Cardiac muscle cell (in vitro differentiated cells and primary cell): ENCODE data around the gene FERMT3. TPM values are rescaled to one million over a fixed set of nuclear protein-coding genes. Genes with fewer than 3 reads are reported as not detected.

ENCODE experiments used
- DNase-seq, 2 donors: peaks; one replicate each; pipeline versions ENCODE4 v3.0.0 to v3.0.0-alpha.2; 2010 to 2017; ENCODE audit warnings: low read depth in 1 of 2, low spot score in 1 of 2
- H3K27ac ChIP-seq: fragments of 200-600 bp; sonication (generic); 2 replicates; pipeline ENCODE4 v1.5.1; 2016
- H3K27me3 ChIP-seq: fragments of 200-600 bp; sonication (generic); 2 replicates; pipeline ENCODE4 v1.6.0; 2016; ENCODE audit warnings: control low read depth
- H3K36me3 ChIP-seq: fragments of 200-600 bp; sonication (generic); 2 replicates; pipeline ENCODE4 v1.5.1; 2016; ENCODE audit warnings: control low read depth
- H3K4me1 ChIP-seq: fragments of 200-600 bp; sonication (generic); 2 replicates; pipeline ENCODE4 v1.8.1; 2017; ENCODE audit warnings: low read depth, mild to moderate bottlenecking, mixed run types
- H3K4me3 ChIP-seq: fragments of 200-600 bp; sonication (generic); 2 replicates; pipeline ENCODE4 v1.5.1; 2016; ENCODE audit warnings: mild to moderate bottlenecking
- H3K9me3 ChIP-seq: fragments of 200-600 bp; sonication (generic); 2 replicates; pipeline ENCODE4 v1.5.1; 2017; ENCODE audit warnings: low read depth, mild to moderate bottlenecking, control low read depth
- polyA plus RNA-seq: library from polyadenylated mRNA; unstranded; fragments of >200 nt; fragmentation: Nextera tagmentation; extraction: Ambion mirVana; gene quantifications from 2 replicates; pipeline ENCODE4 v1.2.1, GENCODE V29; 2016
- total RNA-seq: library from RNA; depleted of rRNA; stranded (reverse); fragments of >200 nt; gene quantifications from 2 replicates; pipeline ENCODE4 v1.2.3, GENCODE V29; 2016
- TF ChIP-seq, protein P1 (sequence below): IDR thresholded peaks from 2 replicates; pipeline ENCODE4 v1.5.1; 2012; ENCODE audit warnings: low read depth, mild to moderate bottlenecking, low read length

The FERMT3 gene
- total and polyA plus RNA-seq, 2 experiments from 2014 or later, result 1.1 to 1.8 TPM

DNA sequence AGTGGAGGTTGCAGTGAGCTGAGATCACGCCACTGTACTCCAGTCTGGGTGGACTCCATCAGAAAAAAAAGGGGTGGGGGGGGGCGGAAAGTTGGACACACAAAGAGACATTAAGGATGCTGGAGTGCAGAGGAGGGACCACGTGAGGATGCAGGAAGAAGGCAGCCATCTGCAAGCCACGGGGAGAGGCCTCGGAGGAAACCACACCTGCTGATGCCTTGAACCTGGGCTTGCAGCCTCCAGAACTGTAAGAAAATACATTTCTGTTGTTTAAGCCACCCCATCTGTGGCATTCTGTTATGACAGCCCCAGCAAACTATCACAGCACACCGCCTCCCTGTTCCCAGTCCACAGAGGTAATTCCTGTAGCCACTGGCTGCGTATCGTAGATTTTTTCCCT is 29.8 kb upstream of the FERMT3 start:
- Histone ChIP-seq H3K4me1 (peaks cover 9% of the 10 kb centered on the region), H3K27me3 (no peaks in the 10 kb centered on the region), H3K4me3 (no peak overlapping the region), H3K36me3 (no peaks in the 10 kb centered on the region), H3K9me3 (no peaks in the 10 kb centered on the region), H3K27ac (no peak overlapping the region)
- TF ChIP-seq, protein P1, sequence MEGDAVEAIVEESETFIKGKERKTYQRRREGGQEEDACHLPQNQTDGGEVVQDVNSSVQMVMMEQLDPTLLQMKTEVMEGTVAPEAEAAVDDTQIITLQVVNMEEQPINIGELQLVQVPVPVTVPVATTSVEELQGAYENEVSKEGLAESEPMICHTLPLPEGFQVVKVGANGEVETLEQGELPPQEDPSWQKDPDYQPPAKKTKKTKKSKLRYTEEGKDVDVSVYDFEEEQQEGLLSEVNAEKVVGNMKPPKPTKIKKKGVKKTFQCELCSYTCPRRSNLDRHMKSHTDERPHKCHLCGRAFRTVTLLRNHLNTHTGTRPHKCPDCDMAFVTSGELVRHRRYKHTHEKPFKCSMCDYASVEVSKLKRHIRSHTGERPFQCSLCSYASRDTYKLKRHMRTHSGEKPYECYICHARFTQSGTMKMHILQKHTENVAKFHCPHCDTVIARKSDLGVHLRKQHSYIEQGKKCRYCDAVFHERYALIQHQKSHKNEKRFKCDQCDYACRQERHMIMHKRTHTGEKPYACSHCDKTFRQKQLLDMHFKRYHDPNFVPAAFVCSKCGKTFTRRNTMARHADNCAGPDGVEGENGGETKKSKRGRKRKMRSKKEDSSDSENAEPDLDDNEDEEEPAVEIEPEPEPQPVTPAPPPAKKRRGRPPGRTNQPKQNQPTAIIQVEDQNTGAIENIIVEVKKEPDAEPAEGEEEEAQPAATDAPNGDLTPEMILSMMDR, result no peak
- DNase-seq, result no peak

DNA sequence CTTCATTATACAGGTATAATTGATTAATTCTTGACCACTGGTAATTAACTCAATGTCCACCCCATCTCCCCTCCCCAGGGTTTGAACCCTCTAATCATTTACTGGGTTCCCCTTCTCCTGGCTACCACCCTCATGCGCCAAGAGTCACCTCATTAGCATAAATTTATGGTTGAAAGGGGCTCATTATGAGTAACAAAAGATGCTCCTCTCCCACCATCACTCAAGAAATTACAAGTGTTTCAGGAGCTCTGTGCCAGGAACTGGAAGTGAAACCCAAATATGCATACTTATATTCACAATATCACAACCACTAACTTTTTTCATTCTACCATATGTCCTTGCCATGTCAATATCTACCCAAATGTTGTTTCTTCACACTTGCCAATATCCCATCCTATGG is 28.3 kb upstream of the FERMT3 start:
- TF ChIP-seq, protein P1, result no peak
- DNase-seq, result no peak
- H3K27ac ChIP-seq, result no peak overlapping the region

DNA sequence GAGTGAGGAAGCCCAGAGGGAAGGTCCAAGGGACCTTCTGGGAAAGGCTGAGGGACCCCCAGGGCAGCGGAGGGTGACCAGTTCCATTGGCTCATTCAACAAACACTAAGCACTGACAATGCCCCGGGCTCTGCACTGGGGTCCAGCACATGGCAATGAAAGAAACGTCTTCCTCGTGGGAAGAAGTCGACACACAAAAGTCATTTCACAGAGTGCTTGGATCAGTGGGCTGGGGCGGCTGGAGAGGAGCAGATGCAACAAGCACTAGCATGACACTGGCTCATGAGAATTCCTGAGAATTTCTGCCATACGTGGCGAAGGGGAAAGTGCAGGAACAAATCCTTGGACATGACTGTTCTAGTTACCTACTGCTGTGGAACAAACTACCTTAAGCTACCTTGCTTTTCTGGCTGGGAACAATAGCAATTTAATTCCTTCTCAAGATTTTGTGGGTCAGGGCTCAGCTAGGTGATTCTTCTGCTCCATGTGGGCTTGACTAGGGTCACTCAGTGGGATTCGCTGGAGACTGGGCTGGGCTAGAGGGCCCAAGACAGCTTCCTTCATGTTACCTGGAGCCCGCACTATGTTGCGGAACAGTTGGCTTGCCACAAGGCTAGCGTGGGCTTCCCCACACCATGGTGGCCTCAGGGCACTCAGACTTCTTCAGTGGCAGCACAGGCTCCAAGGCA is 27.4 kb upstream of the FERMT3 start:
- H3K27me3 ChIP-seq, result no peaks in the 10 kb centered on the region
- no peaks in the 10 kb centered on the region for H3K9me3 ChIP-seq
- peaks cover 13% of the 10 kb centered on the region for H3K4me1 ChIP-seq
- TF ChIP-seq, protein P1, result no peak
- no peak overlapping the region for H3K4me3 ChIP-seq
- H3K27ac ChIP-seq, result no peak overlapping the region
- no peaks in the 10 kb centered on the region for H3K36me3 ChIP-seq
- no peak for DNase-seq

More for the DNA sequence above, 28.3 kb upstream of the FERMT3 start:
- Histone ChIP-seq H3K4me3 (no peak overlapping the region), H3K36me3 (no peaks in the 10 kb centered on the region), H3K27me3 (no peaks in the 10 kb centered on the region), H3K9me3 (no peaks in the 10 kb centered on the region), H3K4me1 (peaks cover 13% of the 10 kb centered on the region)

DNA sequence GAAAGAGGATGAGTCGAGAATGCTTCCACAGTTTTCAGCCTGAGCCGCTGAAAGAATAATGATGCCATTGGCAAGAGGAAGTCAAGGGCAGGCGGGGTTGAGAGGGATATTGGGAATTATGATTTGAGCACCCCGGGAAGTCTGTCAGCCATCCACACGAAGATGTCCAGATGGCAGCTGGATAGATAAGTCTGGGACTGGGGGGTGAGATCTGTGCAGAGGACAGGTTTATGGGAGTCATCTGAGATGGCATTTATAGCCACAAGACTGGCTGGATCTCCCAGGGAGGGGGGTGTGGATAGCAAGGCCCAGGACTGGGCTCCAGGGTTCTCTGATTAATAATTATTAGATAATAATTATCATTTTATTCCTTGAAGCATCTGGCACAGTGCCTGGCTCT is 25.6 kb upstream of the FERMT3 start:
- peak overlapping the region; percentile 84 for H3K27ac ChIP-seq
- no peaks in the 10 kb centered on the region for H3K27me3 ChIP-seq
- peaks cover 13% of the 10 kb centered on the region for H3K4me1 ChIP-seq
- H3K9me3 ChIP-seq, result no peaks in the 10 kb centered on the region
- H3K4me3 ChIP-seq, result no peak overlapping the region
- DNase-seq, result no peak
- TF ChIP-seq, protein P1, result no peak
- no peaks in the 10 kb centered on the region for H3K36me3 ChIP-seq

DNA sequence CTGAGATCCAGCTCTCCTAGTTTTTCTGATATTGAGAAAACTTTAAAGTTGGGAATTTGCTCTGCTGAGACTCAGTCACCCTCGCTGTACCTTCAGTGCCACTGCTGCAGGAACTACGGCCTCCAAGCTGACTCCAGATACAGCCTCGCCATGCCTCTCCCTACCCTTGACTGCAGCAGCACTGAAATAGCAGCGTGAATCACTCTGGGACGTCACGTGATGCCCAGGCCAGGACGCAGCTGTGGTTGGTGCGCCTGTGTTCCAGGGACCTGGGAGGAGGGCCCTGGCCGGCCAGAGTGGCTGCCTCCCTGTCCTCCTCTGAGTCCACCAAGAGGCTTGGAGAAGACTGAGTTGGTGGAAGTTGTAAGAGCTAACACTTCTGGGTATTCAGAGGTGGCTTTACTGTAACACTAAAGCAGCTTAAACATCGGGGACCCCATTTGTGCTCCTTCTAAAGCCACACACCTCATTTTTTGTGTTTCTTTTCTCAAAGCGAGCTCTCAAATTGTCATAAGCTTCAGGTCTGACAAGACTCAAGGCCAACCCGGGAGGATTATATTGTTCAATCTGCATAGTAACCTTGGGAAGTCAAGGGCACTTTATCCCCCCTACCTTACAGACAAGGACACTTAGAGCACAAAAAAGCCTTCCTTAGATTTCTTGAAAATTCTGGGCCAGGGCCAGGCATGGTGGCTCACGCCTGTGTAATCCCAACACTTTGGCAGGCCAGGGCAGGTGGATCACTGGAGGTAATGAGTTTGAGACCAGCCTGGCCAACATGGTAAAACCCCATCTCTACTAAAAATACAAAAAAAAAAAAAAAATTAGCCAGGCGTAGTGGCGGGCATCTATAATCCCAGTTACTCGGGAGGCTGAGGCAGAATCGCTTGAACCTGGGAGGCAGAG is 24.8 kb upstream of the FERMT3 start:
- TF ChIP-seq, protein P1, result no peak
- peaks cover 13% of the 10 kb centered on the region for H3K4me1 ChIP-seq
- H3K4me3 ChIP-seq, result no peak overlapping the region
- H3K27ac ChIP-seq, result peak overlapping the region; percentile 84
- peak; percentile 93 to 95 for DNase-seq
- H3K27me3 ChIP-seq, result no peaks in the 10 kb centered on the region
- H3K9me3 ChIP-seq, result no peaks in the 10 kb centered on the region
- no peaks in the 10 kb centered on the region for H3K36me3 ChIP-seq
